GM21515 (cell line): ENCODE data around the gene UBE2D1.

ENCODE experiments used
- ATAC-seq: cut with Tn5 transposase; IDR thresholded peaks from one replicate; pipeline ENCODE4 v1.9.1; 2021; ENCODE audit not compliant: unreplicated experiment

Gene UBE2D1

DNA sequence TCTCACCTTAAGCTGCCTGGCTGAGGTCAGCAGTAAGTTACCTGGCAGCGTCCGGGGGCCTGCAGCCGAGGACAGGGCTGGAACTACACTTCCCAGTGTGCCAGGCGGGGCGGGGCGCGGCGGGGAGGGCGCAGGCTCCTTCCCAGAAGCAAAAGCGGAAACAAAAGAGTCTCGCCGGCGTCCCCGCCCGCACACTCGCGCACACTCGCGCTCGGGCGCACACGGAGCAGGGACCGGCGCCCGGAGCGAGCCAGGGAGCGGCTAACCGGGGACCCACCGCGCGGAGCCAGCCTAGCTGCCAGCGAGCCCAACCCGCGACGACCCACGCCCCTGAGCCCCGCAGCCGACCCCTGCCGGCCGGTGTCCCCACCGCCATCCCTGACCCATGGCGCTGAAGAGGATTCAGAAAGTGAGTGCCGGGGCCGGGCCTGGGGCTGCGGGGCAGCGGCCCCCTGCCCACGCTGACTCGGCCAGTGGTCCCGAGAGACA, at the start of gene UBE2D1:
Gene UBE2D1, plus strand, starts transcription at position 190 of the 489 bp plus-strand sequence. Its CDS starts 196 bp downstream, at position 386.
- peak; percentile 98 for ATAC-seq

- peak; percentile 82 for ATAC-seq
Measured at GRCh38 chr10:58291538-58292174, 43.1 kb upstream of the UBE2D1 start.

DNA sequence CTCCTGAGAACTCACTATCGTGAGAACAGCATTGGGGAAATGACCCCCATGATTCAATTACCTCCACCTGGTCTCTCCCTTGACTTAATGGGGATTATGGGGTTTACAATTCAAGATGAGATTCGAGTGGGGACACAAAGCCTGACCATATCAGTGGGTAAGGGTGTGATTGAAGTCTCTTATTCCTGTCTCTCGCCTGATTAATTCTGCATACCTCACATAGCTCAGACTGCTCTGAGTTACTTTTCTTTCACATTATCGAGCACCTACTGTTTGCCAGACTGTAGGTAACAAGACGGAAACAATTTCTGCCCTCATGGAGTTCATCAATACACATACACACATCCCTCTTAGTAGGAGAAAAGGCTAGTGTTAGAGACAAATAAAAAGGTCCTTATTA, 40.8 kb upstream of the UBE2D1 start:
- ATAC-seq: no peak

GRCh38 chr10:58299580-58299979, 35.2 kb upstream of the UBE2D1 start:
- ATAC-seq: peak; percentile 98

DNA sequence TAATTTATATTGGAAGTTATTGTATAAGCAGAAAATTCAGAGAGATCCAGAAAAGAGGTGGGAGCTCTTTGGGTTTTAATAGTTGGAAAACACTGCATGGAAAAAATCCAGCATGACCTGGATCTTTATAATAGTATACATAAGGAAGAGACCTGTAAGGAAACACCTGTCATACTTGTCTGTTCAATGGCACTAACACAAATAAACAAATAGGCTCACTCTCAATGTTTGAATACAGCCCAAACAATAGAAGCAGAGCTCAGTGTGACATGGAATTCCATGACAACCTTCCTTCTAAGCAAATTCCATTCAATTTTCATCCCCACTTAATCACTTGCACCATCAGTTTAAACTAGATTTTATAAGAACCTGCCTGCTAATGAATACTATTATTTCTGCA, 34.1 kb upstream of the UBE2D1 start:
- no peak for ATAC-seq

- ATAC-seq: no peak
Measured at GRCh38 chr10:58302254-58302653, 32.6 kb upstream of the UBE2D1 start.

GRCh38 chr10:58304099-58304633, 30.6 kb upstream of the UBE2D1 start:
- no peak for ATAC-seq

DNA sequence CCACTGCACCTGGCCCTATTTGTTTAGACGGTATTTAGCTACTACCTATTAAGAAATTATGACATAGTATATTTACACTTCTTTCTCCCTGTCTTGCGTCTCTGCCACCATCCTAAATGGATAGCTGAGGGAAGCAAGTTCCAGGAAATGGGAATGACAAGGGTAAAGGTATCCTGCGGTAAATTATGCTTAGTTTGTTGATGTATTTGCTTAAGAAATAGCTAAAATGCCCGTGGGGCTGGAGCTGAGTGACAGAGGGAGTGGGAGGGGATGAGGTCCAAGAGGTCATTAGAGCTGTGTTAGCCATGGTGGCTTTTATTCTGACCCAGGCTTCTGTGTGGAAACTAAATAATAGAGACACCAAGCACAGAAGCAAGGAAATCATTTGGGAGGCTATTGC, 29.0 kb upstream of the UBE2D1 start:
- no peak for ATAC-seq

- ATAC-seq: no peak
Measured at GRCh38 chr10:58307676-58308075, 27.1 kb upstream of the UBE2D1 start.

DNA sequence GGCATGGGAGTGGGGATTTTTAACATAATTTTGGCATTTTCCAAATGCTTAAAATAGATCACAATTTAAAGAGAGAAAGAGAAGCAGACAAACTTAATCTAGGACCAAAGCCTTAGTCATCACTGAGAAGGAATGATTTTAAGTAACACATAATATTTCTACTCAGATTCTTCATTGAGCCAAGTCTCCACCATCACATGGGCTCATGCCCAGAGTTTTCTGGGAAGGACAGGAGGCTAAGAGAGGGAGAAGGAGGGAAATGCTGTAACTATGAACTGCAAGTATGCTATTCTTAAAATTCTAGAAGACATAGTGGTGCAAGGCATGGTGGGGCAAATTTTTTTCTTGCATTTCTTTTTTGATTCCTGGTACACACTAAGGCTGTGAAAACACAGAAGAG, 23.8 kb upstream of the UBE2D1 start:
- no peak for ATAC-seq

- ATAC-seq: no peak
Measured at GRCh38 chr10:58316874-58317273, 17.9 kb upstream of the UBE2D1 start.

- no peak for ATAC-seq
Measured at GRCh38 chr10:58318346-58318745, 16.5 kb upstream of the UBE2D1 start.

GRCh38 chr10:58319599-58319998, 15.2 kb upstream of the UBE2D1 start:
- ATAC-seq: no peak

DNA sequence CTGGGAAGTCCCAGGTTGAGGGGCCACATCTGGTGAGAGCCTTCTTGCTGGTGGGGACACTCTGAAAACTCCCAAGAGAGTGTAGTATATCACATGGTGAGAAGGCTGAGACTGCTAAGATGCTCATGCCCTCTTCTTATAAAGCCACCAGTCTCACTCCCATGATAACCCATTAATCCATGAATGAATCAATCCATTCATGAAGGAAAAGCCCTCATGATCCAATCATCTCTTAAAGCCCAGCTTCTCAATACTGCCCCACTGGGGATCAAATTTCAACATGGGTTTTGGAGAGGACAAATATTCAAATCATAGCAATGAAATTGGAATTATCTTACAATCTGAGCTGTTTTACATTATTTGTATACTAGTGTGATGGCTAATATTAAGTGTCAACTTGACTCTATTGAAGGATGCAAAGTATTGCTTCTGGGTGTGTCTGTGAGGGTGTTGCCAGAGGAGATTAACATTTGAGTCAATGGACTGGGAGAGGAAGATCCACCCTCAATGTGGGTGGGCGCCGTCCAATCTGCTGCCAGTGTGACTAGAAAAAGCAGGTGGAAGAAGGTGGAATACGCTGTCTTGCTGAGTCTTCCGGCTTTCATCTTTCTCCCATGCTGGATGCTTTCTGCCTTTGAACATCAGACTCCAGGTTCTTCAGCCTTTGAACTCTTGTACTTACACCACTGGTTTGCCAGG, 14.3 kb upstream of the UBE2D1 start:
- no peak for ATAC-seq

DNA sequence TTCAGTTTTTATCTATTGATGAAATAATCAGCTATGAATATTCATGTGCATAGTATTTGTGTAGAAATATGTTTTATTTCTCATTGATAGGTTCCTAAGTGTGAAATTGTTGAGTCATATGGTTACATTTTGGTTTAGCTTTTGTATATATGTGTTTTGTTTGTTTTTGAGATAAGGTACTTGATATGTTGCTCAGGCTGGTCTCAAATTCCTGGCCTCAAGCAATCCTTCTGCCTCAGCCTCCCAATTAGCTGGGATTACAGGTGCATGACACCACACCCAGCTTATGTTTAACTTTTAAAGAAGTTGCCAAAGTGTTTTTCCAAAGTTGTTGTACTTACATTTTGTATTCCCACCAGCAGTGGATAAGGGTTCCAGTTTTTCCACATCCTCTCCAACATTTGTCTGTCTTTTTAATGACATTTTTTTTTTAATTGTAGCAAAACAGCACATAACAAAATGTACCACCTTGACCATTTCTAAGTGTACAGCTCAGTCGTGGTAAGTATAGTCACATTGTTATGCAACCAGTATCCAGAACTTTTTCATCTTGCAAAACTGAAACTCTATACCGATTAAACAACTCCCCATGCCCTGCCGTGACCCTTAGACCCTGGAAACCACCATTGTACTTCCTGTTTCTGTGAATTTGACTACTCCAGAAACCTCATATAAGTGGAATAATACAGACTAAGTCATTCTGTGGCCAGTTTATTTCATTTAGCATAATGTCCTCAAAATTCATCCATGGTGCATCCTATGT, 12.6 kb upstream of the UBE2D1 start:
- ATAC-seq: peak; percentile 71

DNA sequence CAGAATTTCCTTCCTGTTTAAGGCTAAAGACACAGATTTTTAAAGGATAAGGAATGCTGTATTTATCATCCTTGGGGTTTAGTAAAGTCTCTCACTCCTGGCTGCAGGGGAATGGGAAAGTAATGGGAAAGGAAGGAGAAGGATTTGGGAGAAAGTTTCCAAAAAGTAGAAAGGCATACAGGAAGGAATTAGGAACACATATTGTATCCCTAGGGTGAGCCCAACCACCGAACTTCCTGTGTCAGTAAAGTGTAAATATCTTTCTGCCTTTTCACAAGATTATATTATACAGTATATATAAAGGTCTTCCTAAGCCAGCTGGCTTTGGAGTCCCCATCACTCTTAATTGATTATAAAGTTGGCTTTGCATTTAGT, 12.0 kb upstream of the UBE2D1 start:
- no peak for ATAC-seq

- ATAC-seq: no peak
Measured at GRCh38 chr10:58326967-58327381, 7.8 kb upstream of the UBE2D1 start.

DNA sequence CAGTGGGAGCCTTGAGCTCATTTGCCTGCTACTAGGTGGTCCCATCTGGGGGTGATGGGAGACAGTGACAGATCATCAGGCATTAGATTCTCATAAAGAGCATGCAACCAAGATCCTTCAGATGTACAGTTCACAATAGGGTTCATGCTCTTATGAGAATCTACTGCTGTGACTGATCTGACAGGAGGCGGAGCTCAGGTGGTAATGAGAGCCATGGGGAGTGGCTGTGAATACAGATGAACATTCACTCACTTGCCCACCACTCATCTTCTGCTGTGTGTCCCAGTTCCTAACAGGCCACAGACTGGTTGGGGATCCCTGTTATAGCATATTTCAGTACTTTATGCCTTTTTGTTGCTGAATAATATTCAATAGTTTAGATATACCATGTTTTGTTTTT, 6.6 kb upstream of the UBE2D1 start:
- no peak for ATAC-seq

DNA sequence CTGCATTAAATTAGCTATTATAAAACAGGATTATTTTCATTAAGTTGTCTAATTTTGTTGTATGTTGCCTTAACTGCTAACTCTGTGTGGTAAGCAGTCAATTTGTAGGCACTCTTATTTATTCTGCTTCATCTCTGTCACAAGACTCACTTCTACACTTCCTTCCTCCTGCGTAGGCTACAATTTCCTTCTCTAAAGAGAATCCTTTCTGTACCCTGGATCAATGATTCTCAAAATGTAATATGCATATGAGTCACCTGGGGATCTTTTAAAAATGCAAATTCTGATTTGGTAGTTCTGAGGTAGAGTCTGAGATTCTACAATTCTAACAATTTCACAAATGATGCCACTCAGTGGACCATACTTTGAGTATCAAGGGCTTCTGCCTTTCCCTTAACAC, 4.4 kb upstream of the UBE2D1 start:
- ATAC-seq: no peak

DNA sequence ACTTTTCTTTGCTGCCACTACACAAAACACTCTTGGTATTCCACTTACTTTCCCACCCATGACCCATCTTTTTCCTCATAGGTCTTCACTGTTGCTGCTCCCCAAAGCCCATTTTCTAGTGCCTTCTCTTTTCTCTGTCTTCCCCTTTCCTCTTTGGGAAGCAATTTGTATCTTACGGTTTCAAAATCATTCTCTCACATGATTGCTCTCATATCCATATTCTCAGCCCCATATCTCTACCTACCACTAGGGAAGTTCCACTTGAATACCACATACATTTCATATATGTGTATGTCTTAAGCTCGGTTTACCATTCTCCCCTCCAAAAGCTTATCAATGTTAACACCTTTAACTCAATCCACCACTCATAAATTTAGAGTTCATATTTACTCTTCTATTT, 3.2 kb upstream of the UBE2D1 start:
- no peak for ATAC-seq

DNA sequence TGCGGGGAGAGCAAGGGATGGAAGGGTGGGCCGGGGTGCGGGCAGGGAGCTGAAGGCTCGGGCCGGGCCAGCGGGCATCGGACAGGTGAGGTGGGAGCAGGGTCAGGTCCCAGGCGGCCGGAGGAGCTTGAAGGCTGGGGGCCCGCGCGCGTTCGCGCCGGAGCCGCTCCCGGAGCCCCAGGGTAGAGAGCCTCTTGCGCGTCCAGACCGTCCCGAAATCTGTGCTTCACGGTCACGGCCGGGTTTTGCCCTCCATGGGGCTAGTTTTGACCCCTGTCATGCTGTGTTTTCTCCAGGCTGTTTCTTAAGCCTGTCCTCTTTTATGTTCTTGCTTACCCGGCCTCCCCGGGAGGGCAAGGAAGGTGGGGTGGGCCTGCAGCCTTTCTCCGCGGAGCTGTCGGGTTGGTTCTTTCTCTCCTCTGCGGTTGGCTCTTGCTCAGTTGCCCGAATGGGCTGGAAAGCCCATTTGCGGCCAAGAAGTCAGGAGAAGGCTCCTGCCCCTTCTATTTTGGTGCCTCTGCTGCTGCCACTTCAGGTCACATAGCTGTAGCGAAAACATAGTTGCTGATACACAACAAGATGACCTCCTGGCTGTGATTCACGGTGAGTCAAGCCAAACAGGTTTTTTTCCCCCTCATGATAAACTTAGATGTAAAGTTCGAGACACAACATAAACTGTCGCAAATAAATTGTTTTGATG, 650 bp downstream of the UBE2D1 start:
- peak; percentile 46 for ATAC-seq
